ENCODE data around the gene A3GALT2.

The A3GALT2 gene

DNA sequence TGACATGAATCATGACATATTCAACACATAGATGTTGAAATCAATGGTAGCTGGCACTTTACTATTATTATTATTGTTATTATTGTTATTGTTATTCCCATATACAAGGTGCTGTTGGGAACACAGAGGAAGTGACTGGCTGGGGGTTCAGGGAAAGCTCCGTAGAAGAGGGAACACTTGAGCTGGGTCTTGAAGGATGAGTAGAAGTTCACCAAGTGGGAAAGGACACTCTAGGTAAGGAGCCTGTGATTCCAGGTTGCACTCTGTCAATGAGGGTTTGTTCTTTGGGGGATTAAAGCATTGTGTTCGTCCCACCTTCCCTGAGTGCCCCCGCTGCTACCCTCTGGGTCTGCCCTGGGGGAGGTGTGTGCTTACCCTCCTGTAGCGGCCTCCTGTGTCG lies 50.5 kb downstream of the A3GALT2 start:
- H3K4me3 ChIP-seq, result no peak overlapping the region
- TF ChIP-seq, protein P1, sequence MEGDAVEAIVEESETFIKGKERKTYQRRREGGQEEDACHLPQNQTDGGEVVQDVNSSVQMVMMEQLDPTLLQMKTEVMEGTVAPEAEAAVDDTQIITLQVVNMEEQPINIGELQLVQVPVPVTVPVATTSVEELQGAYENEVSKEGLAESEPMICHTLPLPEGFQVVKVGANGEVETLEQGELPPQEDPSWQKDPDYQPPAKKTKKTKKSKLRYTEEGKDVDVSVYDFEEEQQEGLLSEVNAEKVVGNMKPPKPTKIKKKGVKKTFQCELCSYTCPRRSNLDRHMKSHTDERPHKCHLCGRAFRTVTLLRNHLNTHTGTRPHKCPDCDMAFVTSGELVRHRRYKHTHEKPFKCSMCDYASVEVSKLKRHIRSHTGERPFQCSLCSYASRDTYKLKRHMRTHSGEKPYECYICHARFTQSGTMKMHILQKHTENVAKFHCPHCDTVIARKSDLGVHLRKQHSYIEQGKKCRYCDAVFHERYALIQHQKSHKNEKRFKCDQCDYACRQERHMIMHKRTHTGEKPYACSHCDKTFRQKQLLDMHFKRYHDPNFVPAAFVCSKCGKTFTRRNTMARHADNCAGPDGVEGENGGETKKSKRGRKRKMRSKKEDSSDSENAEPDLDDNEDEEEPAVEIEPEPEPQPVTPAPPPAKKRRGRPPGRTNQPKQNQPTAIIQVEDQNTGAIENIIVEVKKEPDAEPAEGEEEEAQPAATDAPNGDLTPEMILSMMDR (IDR thresholded peaks at IDR 0.05), result no peak
- H3K27ac ChIP-seq, result peak overlapping the region in 1 of 2 donors; percentile 59
- DNase-seq (ENCODE audit: low spot score), result no peak

DNA sequence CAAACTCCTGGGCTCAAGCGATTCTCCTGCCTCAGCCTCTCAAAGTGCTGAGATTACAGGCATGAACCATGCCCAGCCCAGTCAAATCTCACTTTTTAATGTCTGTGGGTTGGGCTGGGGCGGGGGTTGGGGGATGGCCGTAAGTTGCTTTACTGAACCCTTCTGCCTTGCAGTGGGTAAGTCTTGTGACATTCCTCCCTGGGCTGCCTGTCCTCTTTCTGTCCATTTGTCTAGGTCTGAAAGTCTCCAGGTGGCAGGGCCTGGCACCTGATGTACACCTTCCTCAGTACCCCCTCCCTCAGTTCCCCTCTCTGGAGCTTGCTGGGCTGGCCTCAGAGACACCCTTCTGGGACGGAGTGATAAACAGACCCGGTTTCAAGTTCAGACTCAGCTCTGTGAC lies 51.3 kb downstream of the A3GALT2 start:
- H3K27ac ChIP-seq, result peak overlapping the region; percentile 17 to 73
- DNase-seq (ENCODE audit: low spot score), result no peak
- TF ChIP-seq, protein P1 (IDR thresholded peaks at IDR 0.05), result no peak
- no peak overlapping the region for H3K4me3 ChIP-seq

DNA sequence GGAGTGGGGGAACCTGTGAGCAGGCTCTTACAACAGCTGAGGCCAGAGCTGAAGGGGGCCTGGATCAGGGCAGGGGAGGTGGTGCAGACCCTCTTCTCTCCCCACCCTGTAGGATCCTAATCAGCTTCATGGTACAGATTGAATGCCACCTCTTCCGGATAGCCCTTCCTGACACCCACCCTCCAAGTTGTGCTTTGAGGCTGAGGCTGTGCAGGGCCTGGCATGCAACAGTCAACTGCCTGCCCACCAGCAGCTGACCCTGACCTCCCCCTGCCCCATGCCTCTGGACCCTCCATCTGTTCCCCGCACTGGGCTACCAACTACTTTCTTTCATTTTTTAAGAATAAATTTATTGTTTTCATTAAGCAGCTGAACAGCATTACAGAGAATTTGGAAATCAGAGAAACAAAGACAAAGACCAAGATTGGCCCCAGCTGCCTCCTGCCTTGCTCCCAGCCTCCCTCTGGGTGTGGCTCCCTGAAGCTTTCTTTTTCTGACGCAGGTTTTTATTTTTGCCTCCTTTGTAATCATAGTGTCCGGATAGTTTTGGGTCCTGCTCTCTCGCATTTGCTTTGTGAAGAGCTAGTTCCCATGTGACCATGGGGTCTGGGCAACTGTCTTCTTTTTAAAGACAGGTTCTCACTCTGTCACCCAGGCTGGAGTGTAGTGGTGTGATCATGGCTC lies 51.8 kb downstream of the A3GALT2 start:
- no peak for DNase-seq (ENCODE audit: low spot score)
- TF ChIP-seq, protein P1 (IDR thresholded peaks at IDR 0.05), result no peak
- H3K27ac ChIP-seq, result peak overlapping the region; percentile 17 to 73
- no peak overlapping the region for H3K4me3 ChIP-seq

DNA sequence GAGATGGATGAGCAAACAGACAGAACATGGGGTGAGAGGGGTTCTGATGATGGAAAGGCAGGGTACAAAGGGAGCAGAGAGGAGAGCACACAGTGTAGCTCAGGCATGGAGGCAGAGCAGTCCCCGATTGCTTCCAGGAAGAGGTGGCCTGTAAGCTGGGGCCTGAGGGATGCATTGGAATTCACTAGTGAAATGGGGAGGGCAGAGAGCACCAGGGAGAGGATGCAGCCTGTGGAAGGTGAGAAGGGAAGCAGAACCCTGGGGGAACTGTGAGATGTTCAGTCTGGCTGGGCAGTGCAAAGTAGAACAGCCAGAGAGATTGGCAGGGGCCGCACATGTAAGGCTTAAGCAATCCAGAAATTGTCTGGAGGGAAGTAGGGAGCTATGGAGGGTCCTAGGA lies 52.4 kb downstream of the A3GALT2 start:
- no peak overlapping the region for H3K4me3 ChIP-seq
- TF ChIP-seq, protein P1 (IDR thresholded peaks at IDR 0.05), result no peak
- no peak for DNase-seq (ENCODE audit: low spot score)
- H3K27ac ChIP-seq, result peak overlapping the region; percentile 17 to 73

DNA sequence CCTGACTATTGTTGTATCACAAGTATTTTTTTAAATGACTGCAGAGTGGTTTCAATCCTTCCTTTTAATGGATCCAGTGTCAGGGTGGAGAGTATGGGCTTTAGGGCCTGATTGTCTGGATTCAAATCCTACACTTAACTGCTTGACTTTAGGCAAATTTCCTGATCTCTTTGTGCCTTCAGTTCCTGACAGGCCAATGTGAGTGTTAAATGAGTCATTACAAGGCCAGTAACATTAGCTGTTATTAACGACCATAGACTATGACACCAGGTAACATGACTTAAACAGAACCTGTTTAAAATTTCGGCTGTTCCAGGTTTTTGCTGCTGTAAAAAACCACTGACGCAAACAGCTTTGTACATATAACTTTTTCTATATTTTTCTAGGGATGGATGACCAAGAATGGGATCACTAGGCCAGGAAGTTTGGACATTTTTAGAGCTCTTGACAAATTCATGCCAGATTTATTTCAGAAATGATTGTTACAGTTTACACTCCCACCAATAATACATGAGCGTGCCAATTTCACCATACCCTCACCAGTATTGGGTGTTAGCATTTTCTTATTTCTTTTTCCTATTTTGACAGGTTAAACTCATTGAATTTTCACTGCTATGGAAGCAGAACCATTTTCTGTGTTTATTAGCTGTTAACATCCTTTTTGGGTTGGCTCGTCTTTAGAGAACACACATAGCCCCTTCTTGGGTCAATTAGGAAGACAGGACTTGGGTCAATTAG lies 53.3 kb downstream of the A3GALT2 start:
- H3K27ac ChIP-seq, result peak overlapping the region in 1 of 2 donors; percentile 73
- no peak for DNase-seq (ENCODE audit: low spot score)
- no peak overlapping the region for H3K4me3 ChIP-seq
- TF ChIP-seq, protein P1 (IDR thresholded peaks at IDR 0.05), result no peak

DNA sequence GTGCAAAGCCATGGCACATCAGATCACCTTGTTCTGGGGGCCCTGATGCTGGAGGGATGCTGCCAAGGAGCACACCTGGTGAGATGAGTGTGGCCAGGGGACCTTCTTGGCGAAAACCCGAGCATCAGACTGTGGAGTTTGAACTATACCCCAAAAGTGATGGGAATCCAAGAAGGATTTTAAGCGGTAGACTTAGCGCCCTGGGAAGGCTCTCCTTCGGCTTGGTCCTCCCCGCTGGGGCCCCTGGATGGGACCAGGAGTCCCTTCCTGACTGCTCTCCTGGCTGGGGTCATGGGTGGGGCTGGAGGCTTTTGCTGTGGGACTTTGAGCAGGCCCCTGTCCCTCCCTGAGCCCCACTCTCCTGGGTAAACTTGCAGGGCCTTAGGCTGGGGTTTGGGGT lies 54.1 kb downstream of the A3GALT2 start:
- DNase-seq (ENCODE audit: low spot score), result no peak
- peak overlapping the region in 1 of 2 donors; percentile 2 for H3K27ac ChIP-seq
- TF ChIP-seq, protein P1 (IDR thresholded peaks at IDR 0.05), result no peak
- no peak overlapping the region for H3K4me3 ChIP-seq
